GM12878 (cell line): ENCODE measurements around the gene IL10RA. TPM values are rescaled to one million over a fixed set of nuclear protein-coding genes. Genes with fewer than 3 reads are reported as not detected.

Source experiments
- CREM ChIP-seq: IDR thresholded peaks from 2 replicates; pipeline ENCODE4 v1.6.1; 2014; ENCODE audit warnings: antibody characterized with exemption, low read depth
- EED ChIP-seq: sonication (generic); IDR thresholded peaks from 2 replicates; pipeline ENCODE4 v1.6.1; 2016; ENCODE audit warnings: antibody characterized with exemption, low read depth
- FOS ChIP-seq: IDR thresholded peaks from 3 replicates; pipeline ENCODE4 v1.6.1; 2011; ENCODE audit warnings: borderline replicate concordance; ENCODE audit not compliant: insufficient read length; ENCODE audit errors: extremely low read depth
- GABPA ChIP-seq: IDR thresholded peaks from 2 replicates; pipeline ENCODE4 v1.6.1; 2014; ENCODE audit warnings: antibody characterized with exemption, low read depth, mild to moderate bottlenecking, inconsistent platforms
- HCFC1 ChIP-seq: fragments of 150-350 bp; IDR thresholded peaks from 2 replicates; pipeline ENCODE4 v1.6.1; 2014; ENCODE audit warnings: low read length
- IKZF2 ChIP-seq, 2 experiments: fragments of 450-650 bp; IDR thresholded peaks; 2 replicates each; pipeline ENCODE4 v1.6.1; 2017; ENCODE audit warnings: mild to moderate bottlenecking in 2 of 2, moderate library complexity in 2 of 2
- JUND ChIP-seq: IDR thresholded peaks from 2 replicates; pipeline ENCODE4 v1.6.1; 2012; ENCODE audit warnings: low read depth, mild to moderate bottlenecking, low read length, improper control_type of control experiment, moderate library complexity
- LARP7 ChIP-seq: fragments of 450-650 bp; IDR thresholded peaks from 2 replicates; pipeline ENCODE4 v1.6.1; 2017; ENCODE audit warnings: mild to moderate bottlenecking
- MEF2A ChIP-seq: IDR thresholded peaks from 2 replicates; pipeline ENCODE4 v1.6.1; 2011; ENCODE audit warnings: low read depth, mild to moderate bottlenecking, low read length, moderate library complexity; ENCODE audit not compliant: insufficient read depth
- NFXL1 ChIP-seq: fragments of 450-650 bp; IDR thresholded peaks from 2 replicates; pipeline ENCODE4 v1.6.1; 2017; ENCODE audit warnings: antibody characterized with exemption, mild to moderate bottlenecking, borderline replicate concordance
- NR2F1 ChIP-seq: fragments of 450-650 bp; conservative IDR thresholded peaks from 2 replicates; pipeline ENCODE4 v1.6.1; 2017; ENCODE audit warnings: mild to moderate bottlenecking
- PAX8 ChIP-seq: fragments of 450-650 bp; IDR thresholded peaks from 2 replicates; pipeline ENCODE4 v1.6.1; 2017; ENCODE audit warnings: mild to moderate bottlenecking, moderate library complexity
- RB1 ChIP-seq: fragments of 450-650 bp; formaldehyde crosslinking; IDR thresholded peaks from 2 replicates; pipeline ENCODE4 v1.6.1; 2017; ENCODE audit warnings: mild to moderate bottlenecking, borderline replicate concordance
- RUNX3 ChIP-seq: IDR thresholded peaks from 2 replicates; pipeline ENCODE4 v1.6.1; 2012; ENCODE audit warnings: low read length, inconsistent platforms
- SRF ChIP-seq, 2 experiments: IDR thresholded peaks; 2 replicates each; pipeline ENCODE4 v1.6.1; 2011; ENCODE audit warnings: low read depth in 2 of 2, low read length in 2 of 2, mild to moderate bottlenecking in 1 of 2, moderate library complexity in 1 of 2
- TARDBP ChIP-seq: IDR thresholded peaks from 2 replicates; pipeline ENCODE4 v1.6.1; 2016; ENCODE audit warnings: borderline replicate concordance
- ZBED1 ChIP-seq: IDR thresholded peaks from 2 replicates; pipeline ENCODE4 v1.6.1; 2016; ENCODE audit warnings: borderline replicate concordance
- polyA plus RNA-seq, 11 experiments: library from polyadenylated mRNA; depleted of rRNA in 4 of 11; unstranded in 6 of 11; stranded (reverse) in 5 of 11; fragments of >200 nt; fragmentation: Nextera tagmentation in 4 of 11; fragmentation: Illumina TruSeq in 1 of 11; extraction: Ambion mirVana in 4 of 11; extraction: Trizol in 1 of 11; gene quantifications; 1 replicate in 1 of 11; 2 replicates in 10 of 11; pipeline versions ENCODE4 v1.2.1 to v1.2.3, GENCODE V29; 2011 to 2016; ENCODE audit warnings: inconsistent platforms in 2 of 11, missing spikeins in 2 of 11, low read depth in 1 of 11
- total RNA-seq, 4 experiments: library from RNA; depleted of rRNA in 3 of 4; stranded (reverse); fragments of >200 nt in 3 of 4; fragmentation: Illumina TruSeq in 1 of 4; extraction: Trizol in 1 of 4; gene quantifications; 2 replicates each; pipeline versions ENCODE4 v1.2.1 to v1.2.3, GENCODE V29; 2013 to 2021
- TF ChIP-seq, protein P1 (sequence below): fragments of 450-650 bp; IDR thresholded peaks from 2 replicates; pipeline ENCODE4 v1.6.1; 2016; ENCODE audit warnings: mild to moderate bottlenecking
- TF ChIP-seq, protein P2 (sequence below): fragments of 450-650 bp; formaldehyde crosslinking; IDR thresholded peaks from 2 replicates; pipeline ENCODE4 v1.5.0; 2022; ENCODE audit warnings: mild to moderate bottlenecking, missing genetic modification characterization
- TF ChIP-seq, protein P3 (sequence below): fragments of 450-650 bp; IDR thresholded peaks from 2 replicates; pipeline ENCODE4 v1.6.1; 2017; ENCODE audit warnings: mild to moderate bottlenecking, low read depth, inconsistent platforms; ENCODE audit not compliant: poor library complexity, severe bottlenecking
- TF ChIP-seq, protein P4 (sequence below): IDR thresholded peaks from 2 replicates; pipeline ENCODE4 v1.6.1; 2011; ENCODE audit warnings: low read depth, low read length, improper control_type of control experiment, borderline replicate concordance
- TF ChIP-seq, protein P5 (sequence below): IDR thresholded peaks from 2 replicates; pipeline ENCODE4 v1.6.1; 2012; ENCODE audit warnings: low read depth, low read length, improper control_type of control experiment

Gene IL10RA
- total and polyA plus RNA-seq, 10 of the 15 experiments (the other 5 are each of a cell fraction or from before 2014, with no cell fraction given): 0.77 to 45.9 (median 9.6) TPM

DNA sequence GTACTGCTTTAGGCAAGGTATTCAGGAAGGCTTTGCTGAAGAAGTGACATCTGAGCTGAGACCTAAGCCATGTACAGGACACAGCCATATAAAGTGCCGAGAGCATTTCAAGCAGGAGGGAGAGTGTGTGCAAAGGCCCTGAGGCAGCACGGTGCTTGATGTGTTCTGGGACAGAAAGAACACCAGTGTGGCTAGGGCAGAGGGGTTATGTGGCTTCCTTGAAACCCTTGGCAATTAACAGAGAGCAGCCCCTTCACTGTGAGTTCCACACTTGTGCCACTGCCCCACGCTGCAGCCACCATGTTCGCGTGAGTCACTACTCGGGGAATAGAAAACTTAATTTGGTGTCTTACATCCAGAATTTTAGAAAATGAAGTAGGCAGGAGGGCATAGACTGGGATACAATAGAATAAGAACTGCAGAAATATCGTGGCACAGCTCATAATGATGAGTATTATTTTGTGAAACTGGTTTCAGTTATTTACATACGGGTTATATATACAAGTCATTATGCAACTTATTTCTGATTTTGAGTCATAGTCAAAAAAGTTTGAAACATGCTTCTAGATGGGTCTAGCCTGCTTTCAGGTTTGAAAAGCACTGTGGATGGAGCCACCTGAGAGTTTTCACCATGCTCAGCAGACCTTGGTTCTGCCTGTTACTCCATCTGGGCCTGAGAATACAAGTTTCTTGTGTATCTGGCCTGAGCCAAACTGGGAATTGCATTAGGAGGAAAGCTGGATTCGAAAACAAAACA lies 11.8 kb downstream of the IL10RA start (continued):
- TF ChIP-seq NFXL1 (no peak), PAX8 (no peak), FOS (no peak), TARDBP (no peak), NR2F1 (0 out of 2 replicates have a peak, but pooled peaks have one; percentile 43), RUNX3 (peak; percentile 56), GABPA (no peak; the same call in 1 of the 2 replicates), JUND (peak; percentile 90), EED (peak; percentile 56; the same call in 1 of the 2 replicates), CREM (no peak; the same call in 1 of the 2 replicates), SRF (IDR thresholded peaks at IDR 0.05; ENCODE audit: low read depth in 2 of 2, low read length in 2 of 2) (no peak), RB1 (no peak), HCFC1 (no peak), MEF2A (peak; percentile 91), LARP7 (no peak), ZBED1 (0 out of 2 replicates have a peak, but pooled peaks have one; percentile 33), IKZF2 (IDR thresholded peaks at IDR 0.05) (peak in 1 of 2 experiments; percentile 65; a peak in 2 of 4 replicates)
- TF ChIP-seq, protein P1, sequence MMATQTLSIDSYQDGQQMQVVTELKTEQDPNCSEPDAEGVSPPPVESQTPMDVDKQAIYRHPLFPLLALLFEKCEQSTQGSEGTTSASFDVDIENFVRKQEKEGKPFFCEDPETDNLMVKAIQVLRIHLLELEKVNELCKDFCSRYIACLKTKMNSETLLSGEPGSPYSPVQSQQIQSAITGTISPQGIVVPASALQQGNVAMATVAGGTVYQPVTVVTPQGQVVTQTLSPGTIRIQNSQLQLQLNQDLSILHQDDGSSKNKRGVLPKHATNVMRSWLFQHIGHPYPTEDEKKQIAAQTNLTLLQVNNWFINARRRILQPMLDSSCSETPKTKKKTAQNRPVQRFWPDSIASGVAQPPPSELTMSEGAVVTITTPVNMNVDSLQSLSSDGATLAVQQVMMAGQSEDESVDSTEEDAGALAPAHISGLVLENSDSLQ: no peak
- TF ChIP-seq, protein P2, sequence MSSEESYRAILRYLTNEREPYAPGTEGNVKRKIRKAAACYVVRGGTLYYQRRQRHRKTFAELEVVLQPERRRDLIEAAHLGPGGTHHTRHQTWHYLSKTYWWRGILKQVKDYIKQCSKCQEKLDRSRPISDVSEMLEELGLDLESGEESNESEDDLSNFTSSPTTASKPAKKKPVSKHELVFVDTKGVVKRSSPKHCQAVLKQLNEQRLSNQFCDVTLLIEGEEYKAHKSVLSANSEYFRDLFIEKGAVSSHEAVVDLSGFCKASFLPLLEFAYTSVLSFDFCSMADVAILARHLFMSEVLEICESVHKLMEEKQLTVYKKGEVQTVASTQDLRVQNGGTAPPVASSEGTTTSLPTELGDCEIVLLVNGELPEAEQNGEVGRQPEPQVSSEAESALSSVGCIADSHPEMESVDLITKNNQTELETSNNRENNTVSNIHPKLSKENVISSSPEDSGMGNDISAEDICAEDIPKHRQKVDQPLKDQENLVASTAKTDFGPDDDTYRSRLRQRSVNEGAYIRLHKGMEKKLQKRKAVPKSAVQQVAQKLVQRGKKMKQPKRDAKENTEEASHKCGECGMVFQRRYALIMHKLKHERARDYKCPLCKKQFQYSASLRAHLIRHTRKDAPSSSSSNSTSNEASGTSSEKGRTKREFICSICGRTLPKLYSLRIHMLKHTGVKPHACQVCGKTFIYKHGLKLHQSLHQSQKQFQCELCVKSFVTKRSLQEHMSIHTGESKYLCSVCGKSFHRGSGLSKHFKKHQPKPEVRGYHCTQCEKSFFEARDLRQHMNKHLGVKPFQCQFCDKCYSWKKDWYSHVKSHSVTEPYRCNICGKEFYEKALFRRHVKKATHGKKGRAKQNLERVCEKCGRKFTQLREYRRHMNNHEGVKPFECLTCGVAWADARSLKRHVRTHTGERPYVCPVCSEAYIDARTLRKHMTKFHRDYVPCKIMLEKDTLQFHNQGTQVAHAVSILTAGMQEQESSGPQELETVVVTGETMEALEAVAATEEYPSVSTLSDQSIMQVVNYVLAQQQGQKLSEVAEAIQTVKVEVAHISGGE (CRISPR knock-in tag): no peak
- TF ChIP-seq, protein P3, sequence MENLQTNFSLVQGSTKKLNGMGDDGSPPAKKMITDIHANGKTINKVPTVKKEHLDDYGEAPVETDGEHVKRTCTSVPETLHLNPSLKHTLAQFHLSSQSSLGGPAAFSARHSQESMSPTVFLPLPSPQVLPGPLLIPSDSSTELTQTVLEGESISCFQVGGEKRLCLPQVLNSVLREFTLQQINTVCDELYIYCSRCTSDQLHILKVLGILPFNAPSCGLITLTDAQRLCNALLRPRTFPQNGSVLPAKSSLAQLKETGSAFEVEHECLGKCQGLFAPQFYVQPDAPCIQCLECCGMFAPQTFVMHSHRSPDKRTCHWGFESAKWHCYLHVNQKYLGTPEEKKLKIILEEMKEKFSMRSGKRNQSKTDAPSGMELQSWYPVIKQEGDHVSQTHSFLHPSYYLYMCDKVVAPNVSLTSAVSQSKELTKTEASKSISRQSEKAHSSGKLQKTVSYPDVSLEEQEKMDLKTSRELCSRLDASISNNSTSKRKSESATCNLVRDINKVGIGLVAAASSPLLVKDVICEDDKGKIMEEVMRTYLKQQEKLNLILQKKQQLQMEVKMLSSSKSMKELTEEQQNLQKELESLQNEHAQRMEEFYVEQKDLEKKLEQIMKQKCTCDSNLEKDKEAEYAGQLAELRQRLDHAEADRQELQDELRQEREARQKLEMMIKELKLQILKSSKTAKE: peak; percentile 75
- TF ChIP-seq, protein P4, sequence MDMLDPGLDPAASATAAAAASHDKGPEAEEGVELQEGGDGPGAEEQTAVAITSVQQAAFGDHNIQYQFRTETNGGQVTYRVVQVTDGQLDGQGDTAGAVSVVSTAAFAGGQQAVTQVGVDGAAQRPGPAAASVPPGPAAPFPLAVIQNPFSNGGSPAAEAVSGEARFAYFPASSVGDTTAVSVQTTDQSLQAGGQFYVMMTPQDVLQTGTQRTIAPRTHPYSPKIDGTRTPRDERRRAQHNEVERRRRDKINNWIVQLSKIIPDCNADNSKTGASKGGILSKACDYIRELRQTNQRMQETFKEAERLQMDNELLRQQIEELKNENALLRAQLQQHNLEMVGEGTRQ: no peak
- TF ChIP-seq, protein P5, sequence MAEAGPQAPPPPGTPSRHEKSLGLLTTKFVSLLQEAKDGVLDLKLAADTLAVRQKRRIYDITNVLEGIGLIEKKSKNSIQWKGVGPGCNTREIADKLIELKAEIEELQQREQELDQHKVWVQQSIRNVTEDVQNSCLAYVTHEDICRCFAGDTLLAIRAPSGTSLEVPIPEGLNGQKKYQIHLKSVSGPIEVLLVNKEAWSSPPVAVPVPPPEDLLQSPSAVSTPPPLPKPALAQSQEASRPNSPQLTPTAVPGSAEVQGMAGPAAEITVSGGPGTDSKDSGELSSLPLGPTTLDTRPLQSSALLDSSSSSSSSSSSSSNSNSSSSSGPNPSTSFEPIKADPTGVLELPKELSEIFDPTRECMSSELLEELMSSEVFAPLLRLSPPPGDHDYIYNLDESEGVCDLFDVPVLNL: no peak
